HG03159 (cell line): ENCODE results near the gene ETNPPL.

Experiments used
- ATAC-seq: cut with Tn5 transposase; IDR thresholded peaks from one replicate; pipeline ENCODE4 v1.9.1; 2021; ENCODE audit warnings: mild to moderate bottlenecking, moderate library complexity; ENCODE audit not compliant: unreplicated experiment

Gene ETNPPL

GRCh38 chr4:108762559-108763225 is at the start of gene ETNPPL:
TSS of gene ETNPPL (minus strand) at chr4:108763053. CDS start at chr4:108762898, 155 bp downstream.
- peak; percentile 49 for ATAC-seq

GRCh38 chr4:108811486-108811885 is 48.6 kb upstream of the ETNPPL start:
- ATAC-seq, result no peak

- ATAC-seq, result no peak
Measured at GRCh38 chr4:108810087-108810486, 47.2 kb upstream of the ETNPPL start.

GRCh38 chr4:108804648-108805273 is 41.9 kb upstream of the ETNPPL start:
- ATAC-seq, result no peak

- no peak for ATAC-seq
Measured at GRCh38 chr4:108799306-108799705, 36.5 kb upstream of the ETNPPL start.

GRCh38 chr4:108796173-108796572 is 33.3 kb upstream of the ETNPPL start:
- ATAC-seq, result no peak

GRCh38 chr4:108795733-108796132 is 32.9 kb upstream of the ETNPPL start:
- ATAC-seq, result no peak

GRCh38 chr4:108794136-108794535 is 31.3 kb upstream of the ETNPPL start:
- no peak for ATAC-seq

- ATAC-seq, result no peak
Measured at GRCh38 chr4:108793415-108793814, 30.6 kb upstream of the ETNPPL start.

GRCh38 chr4:108788731-108789130 is 25.9 kb upstream of the ETNPPL start:
- ATAC-seq, result no peak

- no peak for ATAC-seq
Measured at GRCh38 chr4:108787724-108788123, 24.9 kb upstream of the ETNPPL start.

- no peak for ATAC-seq
Measured at GRCh38 chr4:108787106-108787505, 24.3 kb upstream of the ETNPPL start.

GRCh38 chr4:108786351-108786750 is 23.5 kb upstream of the ETNPPL start:
- no peak for ATAC-seq

GRCh38 chr4:108783665-108784463 is 21.0 kb upstream of the ETNPPL start:
- no peak for ATAC-seq

- ATAC-seq, result no peak
Measured at GRCh38 chr4:108779958-108780357, 17.1 kb upstream of the ETNPPL start.

- ATAC-seq, result no peak
Measured at GRCh38 chr4:108777388-108777787, 14.5 kb upstream of the ETNPPL start.

GRCh38 chr4:108775921-108776320 is 13.1 kb upstream of the ETNPPL start:
- ATAC-seq, result no peak

GRCh38 chr4:108774809-108775530 is 12.1 kb upstream of the ETNPPL start:
- ATAC-seq, result no peak

- no peak for ATAC-seq
Measured at GRCh38 chr4:108772402-108772801, 9.5 kb upstream of the ETNPPL start.

GRCh38 chr4:108766058-108766457 is 3.2 kb upstream of the ETNPPL start:
- no peak for ATAC-seq

GRCh38 chr4:108763986-108764385 is 1.1 kb upstream of the ETNPPL start:
- no peak for ATAC-seq
